OCI-LY1 (cell line): Measurements from ENCODE around the gene MPP2.

Source experiments
- CTCF ChIP-seq: fragments of 200-600 bp; sonication (generic), shearing (Covaris generic); IDR thresholded peaks from 2 replicates; pipeline ENCODE4 v1.5.1; 2017; ENCODE audit warnings: mild to moderate bottlenecking, antibody characterized with exemption, low read length, moderate library complexity, mixed read lengths
- EZH2 ChIP-seq: fragments of 200-600 bp; sonication (generic), shearing (Covaris generic); IDR thresholded peaks from 2 replicates; pipeline ENCODE4 v1.8.0; 2017; ENCODE audit warnings: borderline replicate concordance, mixed run types, mild to moderate bottlenecking, antibody characterized with exemption, low read length, moderate library complexity, mixed read lengths

DNA sequence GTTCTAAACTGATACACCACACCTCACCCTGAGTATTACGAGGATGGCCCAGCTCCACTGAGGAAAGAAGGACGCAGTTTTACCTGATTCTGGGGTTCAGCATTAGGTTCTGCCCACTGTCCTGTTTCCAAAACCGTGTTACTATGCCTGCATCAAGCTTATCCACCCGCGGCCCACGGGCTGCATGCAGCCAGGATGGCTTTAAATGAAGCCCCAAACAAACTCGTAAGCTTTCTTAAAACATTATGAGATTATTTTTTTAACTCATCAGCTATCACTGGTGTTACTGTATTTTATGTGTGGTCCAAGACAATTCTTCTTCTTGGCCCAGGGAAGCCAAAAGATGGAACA is 64.4 kb downstream of the MPP2 start:
- TF ChIP-seq CTCF (no peak), EZH2 (no peak)
